Measurements from ENCODE around the gene CSGALNACT2.

CSGALNACT2 gene

DNA sequence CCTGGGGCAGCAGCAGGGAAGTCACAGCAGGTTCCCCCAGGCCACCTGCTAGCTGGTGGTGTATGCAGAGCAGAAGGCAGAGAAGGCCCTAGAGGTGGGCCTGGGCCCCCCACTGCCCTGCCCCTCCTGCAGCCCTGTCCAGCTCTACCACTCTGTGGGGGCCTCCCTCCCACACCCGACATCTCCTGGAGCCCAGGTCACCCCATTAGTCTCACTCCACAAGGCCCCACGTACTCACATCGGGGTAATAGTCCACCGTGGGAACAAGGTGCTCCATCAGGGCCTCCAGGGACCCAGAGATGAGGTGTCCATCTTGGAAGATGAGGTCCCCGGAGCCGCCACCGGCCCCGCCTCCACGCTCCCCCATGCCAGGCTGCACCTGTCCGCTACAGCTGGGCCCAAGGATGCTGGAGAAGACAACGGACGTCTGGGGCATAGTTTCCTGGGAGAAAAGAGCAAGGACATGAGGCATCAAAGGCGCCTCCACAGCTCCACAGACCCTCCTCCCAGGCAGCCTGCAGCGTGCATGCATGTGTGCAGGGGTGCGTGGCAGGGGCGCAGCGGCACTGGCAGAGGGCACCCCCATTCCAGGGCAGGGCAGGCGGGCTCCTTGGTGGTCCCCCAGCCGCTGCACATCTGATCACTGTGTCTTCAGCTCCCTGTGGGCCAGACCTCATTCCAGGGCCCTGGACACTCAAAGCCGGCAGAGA, 67.6 kb downstream of the CSGALNACT2 start:
- Histone ChIP-seq H3K4me3 (ENCODE audit: low read depth, low read length) (no peak overlapping the region), H3K27me3 (replicated peaks) (no peaks in the 10 kb centered on the region), H3K27ac (no peak overlapping the region), H3K36me3 (replicated peaks) (no peaks in the 10 kb centered on the region)
- TF ChIP-seq, protein P1, sequence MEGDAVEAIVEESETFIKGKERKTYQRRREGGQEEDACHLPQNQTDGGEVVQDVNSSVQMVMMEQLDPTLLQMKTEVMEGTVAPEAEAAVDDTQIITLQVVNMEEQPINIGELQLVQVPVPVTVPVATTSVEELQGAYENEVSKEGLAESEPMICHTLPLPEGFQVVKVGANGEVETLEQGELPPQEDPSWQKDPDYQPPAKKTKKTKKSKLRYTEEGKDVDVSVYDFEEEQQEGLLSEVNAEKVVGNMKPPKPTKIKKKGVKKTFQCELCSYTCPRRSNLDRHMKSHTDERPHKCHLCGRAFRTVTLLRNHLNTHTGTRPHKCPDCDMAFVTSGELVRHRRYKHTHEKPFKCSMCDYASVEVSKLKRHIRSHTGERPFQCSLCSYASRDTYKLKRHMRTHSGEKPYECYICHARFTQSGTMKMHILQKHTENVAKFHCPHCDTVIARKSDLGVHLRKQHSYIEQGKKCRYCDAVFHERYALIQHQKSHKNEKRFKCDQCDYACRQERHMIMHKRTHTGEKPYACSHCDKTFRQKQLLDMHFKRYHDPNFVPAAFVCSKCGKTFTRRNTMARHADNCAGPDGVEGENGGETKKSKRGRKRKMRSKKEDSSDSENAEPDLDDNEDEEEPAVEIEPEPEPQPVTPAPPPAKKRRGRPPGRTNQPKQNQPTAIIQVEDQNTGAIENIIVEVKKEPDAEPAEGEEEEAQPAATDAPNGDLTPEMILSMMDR (IDR thresholded peaks at IDR 0.05; ENCODE audit: low read depth, low read length, missing control alignments), result no peak
- in situ Hi-C loops (cut with HindIII; ENCODE audit: low pct_ligation_motif_present, low sequenced_read_pairs), result no loop called here
- no peak for DNase-seq

DNA sequence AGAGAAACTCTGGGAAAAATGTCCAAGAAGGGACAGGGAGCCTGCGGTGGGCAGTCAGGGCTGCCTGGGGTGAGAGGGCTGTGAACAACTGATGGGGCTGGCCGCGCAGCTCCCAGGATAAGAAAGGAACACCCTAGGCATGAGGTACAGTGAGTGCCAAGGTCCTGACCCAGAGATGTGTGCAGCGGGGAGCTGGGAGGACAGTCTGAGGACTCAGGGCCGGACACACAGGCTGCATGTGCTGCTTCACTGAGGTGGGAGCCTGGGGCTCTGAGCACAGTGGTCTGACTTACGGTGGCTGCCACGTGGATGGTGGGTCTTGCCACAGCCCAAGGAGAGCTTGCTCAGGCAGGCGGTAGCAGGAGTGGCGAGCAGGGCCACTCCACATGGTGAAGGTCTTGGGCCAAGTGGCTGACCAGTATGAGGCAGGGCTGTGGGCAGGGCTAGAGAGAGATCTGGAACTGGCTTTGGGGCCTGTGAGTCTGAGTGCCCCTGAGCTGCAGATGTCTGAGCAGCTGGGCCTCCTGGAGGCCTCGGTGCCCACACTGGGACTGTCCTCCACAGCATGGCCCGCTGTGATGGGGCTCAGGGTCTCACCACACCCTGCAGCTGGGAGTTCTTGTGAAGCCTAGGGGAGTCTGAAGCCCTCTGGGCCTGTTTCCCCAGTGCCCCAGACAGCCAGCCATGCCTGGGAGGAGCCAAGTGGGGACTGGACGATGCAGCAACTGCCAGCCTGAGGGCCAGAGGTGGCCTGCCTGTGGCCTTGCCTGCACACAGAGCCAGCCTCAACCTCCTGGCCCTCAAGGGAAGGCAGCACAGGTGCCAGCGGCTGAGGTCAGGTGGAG, 68.4 kb downstream of the CSGALNACT2 start:
- TF ChIP-seq, protein P1 (IDR thresholded peaks at IDR 0.05; ENCODE audit: low read depth, low read length, missing control alignments), result no peak
- no peak overlapping the region for H3K27ac ChIP-seq
- no peaks in the 10 kb centered on the region for H3K36me3 ChIP-seq (replicated peaks)
- H3K4me3 ChIP-seq (ENCODE audit: low read depth, low read length), result no peak overlapping the region
- no peaks in the 10 kb centered on the region for H3K27me3 ChIP-seq (replicated peaks)
- in situ Hi-C loops (cut with HindIII; ENCODE audit: low pct_ligation_motif_present, low sequenced_read_pairs), result no loop called here
- no peak for DNase-seq

DNA sequence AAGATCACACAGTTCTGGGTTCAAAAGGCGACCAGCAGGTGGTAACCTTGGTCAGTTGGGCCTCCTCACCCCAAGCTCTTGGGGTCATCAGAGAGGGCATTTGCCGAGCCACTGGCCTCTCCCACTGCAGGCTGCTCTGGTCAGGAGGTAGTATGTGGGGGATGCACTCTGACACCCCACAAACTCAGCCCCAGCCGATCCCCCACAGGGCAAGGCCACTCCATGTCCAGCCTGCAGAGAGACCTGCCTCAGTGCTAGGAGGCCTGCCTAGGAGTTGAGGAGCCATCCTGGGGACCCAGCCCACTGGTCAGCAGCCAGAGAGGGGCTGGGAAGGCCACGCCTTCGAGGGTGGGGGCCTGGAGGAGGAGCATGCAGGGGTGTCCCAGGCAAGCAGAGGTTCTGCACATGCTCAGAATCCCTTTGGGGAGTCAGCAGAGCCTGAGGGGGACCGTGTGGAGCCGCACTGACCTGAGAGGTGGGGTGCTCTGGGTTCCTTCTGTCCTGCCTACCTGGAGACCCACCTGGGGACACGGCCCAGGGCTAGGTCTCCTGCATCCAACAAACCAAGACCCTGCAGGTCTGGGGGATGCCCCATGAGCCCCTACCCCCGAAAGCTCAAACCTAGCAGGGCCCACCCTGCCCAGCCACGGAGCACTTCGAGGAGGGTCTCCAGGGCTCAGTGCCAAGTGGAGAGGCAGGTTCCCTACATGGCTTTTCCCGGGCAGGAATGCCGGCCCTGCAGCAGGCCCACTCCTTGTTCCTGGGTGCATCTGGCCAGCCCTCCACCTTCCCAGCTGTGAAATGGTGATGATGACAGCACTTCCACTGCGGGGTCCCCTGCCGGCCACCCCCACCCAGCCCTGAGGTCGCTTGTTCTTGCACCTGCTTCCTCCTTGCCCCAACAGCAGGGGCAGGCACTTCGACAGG, 70.2 kb downstream of the CSGALNACT2 start:
- TF ChIP-seq, protein P1 (IDR thresholded peaks at IDR 0.05; ENCODE audit: low read depth, low read length, missing control alignments), result no peak
- Histone ChIP-seq H3K27ac (no peak overlapping the region), H3K27me3 (replicated peaks) (peaks cover 3% of the 10 kb centered on the region), H3K36me3 (replicated peaks) (no peaks in the 10 kb centered on the region), H3K4me3 (ENCODE audit: low read depth, low read length) (no peak overlapping the region)
- in situ Hi-C loops (cut with HindIII; ENCODE audit: low pct_ligation_motif_present, low sequenced_read_pairs), result no loop called here
- DNase-seq, result no peak

DNA sequence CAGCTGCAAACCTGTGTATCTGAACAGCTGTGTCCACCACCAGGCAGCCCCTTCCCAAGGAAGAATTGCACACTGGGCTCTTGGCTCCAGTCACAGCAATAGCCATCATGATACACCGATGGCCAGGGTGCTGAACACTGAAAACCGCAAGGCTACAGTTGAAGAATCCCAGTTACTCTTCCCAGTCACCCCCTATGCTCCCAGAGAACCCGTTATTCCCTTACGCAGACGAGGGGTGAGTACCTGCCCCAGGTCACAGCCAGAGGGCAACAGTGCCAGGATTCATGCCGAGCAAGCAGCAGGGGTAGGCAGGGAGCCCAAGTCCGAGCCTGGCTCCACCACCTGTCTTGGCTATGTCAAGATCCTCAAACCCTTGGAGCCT, 70.8 kb downstream of the CSGALNACT2 start:
- in situ Hi-C loops (cut with HindIII; ENCODE audit: low pct_ligation_motif_present, low sequenced_read_pairs), result no loop called here
- Histone ChIP-seq H3K27ac (no peak overlapping the region), H3K27me3 (replicated peaks) (peaks cover 3% of the 10 kb centered on the region), H3K4me3 (ENCODE audit: low read depth, low read length) (no peak overlapping the region), H3K36me3 (replicated peaks) (no peaks in the 10 kb centered on the region)
- TF ChIP-seq, protein P1 (IDR thresholded peaks at IDR 0.05; ENCODE audit: low read depth, low read length, missing control alignments), result no peak
- DNase-seq, result no peak

DNA sequence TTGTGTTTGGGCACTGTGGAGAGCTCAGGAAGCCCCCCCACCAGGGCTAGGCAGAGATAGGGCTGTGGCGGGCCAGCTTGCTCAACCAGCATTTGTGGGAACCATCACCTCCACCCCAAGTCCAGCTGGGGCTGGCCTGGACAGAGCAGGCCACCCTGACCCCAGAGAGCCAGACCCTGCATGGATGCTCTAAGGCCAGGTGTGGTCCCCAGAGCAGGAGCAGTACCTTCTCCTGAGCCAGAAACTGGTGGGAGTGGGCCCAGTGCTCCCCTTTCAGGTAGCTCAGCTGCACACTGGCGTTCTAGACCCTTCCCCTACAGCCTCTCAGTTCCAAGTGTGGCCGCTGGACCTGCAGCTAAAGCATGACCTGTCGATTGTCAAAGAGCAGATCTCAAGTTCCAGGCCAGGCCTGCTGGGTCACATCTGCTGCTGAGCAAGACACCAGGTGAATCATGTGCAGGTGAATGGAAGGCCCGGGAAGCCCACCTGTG, 71.5 kb downstream of the CSGALNACT2 start:
- H3K27me3 ChIP-seq (replicated peaks), result peaks cover 3% of the 10 kb centered on the region
- TF ChIP-seq, protein P1 (IDR thresholded peaks at IDR 0.05; ENCODE audit: low read depth, low read length, missing control alignments), result no peak
- no peaks in the 10 kb centered on the region for H3K36me3 ChIP-seq (replicated peaks)
- DNase-seq, result no peak
- H3K27ac ChIP-seq, result no peak overlapping the region
- in situ Hi-C loops (cut with HindIII; ENCODE audit: low pct_ligation_motif_present, low sequenced_read_pairs), result no loop called here
- H3K4me3 ChIP-seq (ENCODE audit: low read depth, low read length), result no peak overlapping the region
